Natural killer cell (primary cell): ENCODE data around the gene WDR74. TPM values are rescaled to one million over a fixed set of nuclear protein-coding genes. Genes with fewer than 3 reads are reported as not detected.

Experiments used
- ATAC-seq, 3 donors: fragments of 150-1000 bp in 2 of 3; fragments of 200-7000 bp in 1 of 3; cut with Tn5 transposase; 1 replicate in 1 of 3; 2 replicates in 2 of 3; pipeline ENCODE4 v1.10.0; 2021; ENCODE audit warnings: mild to moderate bottlenecking in 2 of 3, moderate library complexity in 2 of 3
- DNase-seq, 2 donors: peaks; one replicate each; pipeline versions ENCODE4 v3.0.0 to v3.0.0-alpha.2; 2013 to 2021; ENCODE audit warnings: mixed read lengths in 1 of 2
- H3K27ac ChIP-seq: one replicate; pipeline ENCODE4 v1.5.1; 2013; ENCODE audit warnings: mild to moderate bottlenecking, low read length
- H3K27me3 ChIP-seq: one replicate; pipeline ENCODE4 v1.6.1; 2013; ENCODE audit warnings: low read length; ENCODE audit not compliant: control insufficient read depth, insufficient read depth
- H3K36me3 ChIP-seq: one replicate; pipeline ENCODE4 v1.6.1; 2013; ENCODE audit warnings: low read length; ENCODE audit not compliant: control insufficient read depth, insufficient read depth
- H3K4me1 ChIP-seq: one replicate; pipeline ENCODE4 v1.6.1; 2013; ENCODE audit warnings: low read length; ENCODE audit not compliant: control insufficient read depth, insufficient read depth
- H3K4me3 ChIP-seq: one replicate; pipeline ENCODE4 v1.5.1; 2013; ENCODE audit warnings: low read length
- H3K9me3 ChIP-seq: one replicate; pipeline ENCODE4 v1.6.1; 2013; ENCODE audit warnings: low read length; ENCODE audit not compliant: control insufficient read depth, insufficient read depth
- H3K27ac Mint-ChIP-seq, 2 donors: one replicate each; pipeline ENCODE4 v1.8.0; 2022; ENCODE audit warnings: mild to moderate bottlenecking in 2 of 2, mixed read lengths in 2 of 2, moderate library complexity in 1 of 2
- H3K27me3 Mint-ChIP-seq, 2 donors: one replicate each; pipeline ENCODE4 v1.8.0; 2022; ENCODE audit warnings: low read depth in 2 of 2, mixed read lengths in 2 of 2
- H3K36me3 Mint-ChIP-seq: one replicate; pipeline ENCODE4 v1.8.0; 2022; ENCODE audit warnings: mixed read lengths
- H3K4me1 Mint-ChIP-seq, 2 donors: one replicate each; pipeline ENCODE4 v1.8.0; 2022; ENCODE audit warnings: mixed read lengths in 2 of 2
- H3K4me3 Mint-ChIP-seq: one replicate; pipeline ENCODE4 v1.8.0; 2022; ENCODE audit warnings: mild to moderate bottlenecking, moderate library complexity, mixed read lengths
- H3K9me3 Mint-ChIP-seq, 2 donors: one replicate each; pipeline ENCODE4 v1.8.0; 2022; ENCODE audit warnings: mixed read lengths in 2 of 2
- WGBS: methylation state at CpG from one replicate; pipeline ENCODE4 v1.1.7; 2013; ENCODE audit warnings: missing lambda C conversion rate; ENCODE audit not compliant: insufficient coverage; 5-methylcytosine and 5-hydroxymethylcytosine counted together
- intact Hi-C: fragments of 100-400 bp; cut with micrococcal nuclease; formaldehyde crosslinking; loops from one replicate; pipeline ENCODE4 v1.14.2; 2022
- total RNA-seq, 4 donors: library from RNA; stranded (reverse); fragments of 120-200 nt in 1 of 4; gene quantifications; one replicate each; pipeline versions ENCODE4 v1.2.3 to v1.2.4, GENCODE V29; 2013 to 2022
- TF ChIP-seq, protein P1 (sequence below): fragments of 200-600 bp; IDR thresholded peaks from one replicate; pipeline ENCODE4 v1.8.0; 2022; ENCODE audit warnings: antibody characterized with exemption

The WDR74 gene
- total RNA-seq, 3 donors from 2014 or later (not counting 1 experiment from before 2014, with no cell fraction given): 151 to 173 (median 171) TPM

DNA sequence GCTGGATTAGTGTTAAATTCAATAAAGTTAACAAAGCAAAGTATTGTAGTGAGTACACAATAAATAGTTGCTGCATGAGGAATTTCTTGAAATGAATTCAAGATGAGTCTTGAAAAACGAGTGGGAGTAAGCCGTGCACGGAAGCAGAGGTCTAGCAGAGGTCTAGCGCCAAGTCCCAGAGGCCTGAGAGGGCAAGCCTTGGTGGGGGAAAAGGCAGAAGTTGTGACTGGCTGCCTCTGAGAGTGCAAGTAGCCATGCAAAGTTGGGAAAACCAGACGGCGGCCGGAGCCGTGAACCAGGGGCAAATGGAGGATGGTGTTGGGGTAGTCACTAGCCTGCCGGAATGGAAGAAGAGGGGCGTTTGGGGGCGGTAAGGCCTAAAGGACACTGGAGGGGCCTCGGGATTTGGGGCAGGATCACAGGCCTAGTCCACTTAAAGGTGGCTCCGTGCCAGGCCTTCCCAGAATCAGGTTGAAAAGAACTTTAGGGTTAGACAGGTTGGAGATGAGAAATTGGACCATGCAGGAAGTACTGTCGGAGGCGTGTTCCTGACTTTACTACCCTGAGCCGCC, 40.9 kb upstream of the WDR74 start:
- WGBS: under 1% methylated on average over 16 of the region's 16 CpGs
- Histone ChIP-seq H3K4me1 (peaks cover 34% of the 10 kb centered on the region), H3K4me3 (peak overlapping the region; percentile 100), H3K27ac (peak overlapping the region; percentile 90), H3K9me3 (no peaks in the 10 kb centered on the region), H3K36me3 (peaks cover 27% of the 10 kb centered on the region), H3K27me3 (no peaks in the 10 kb centered on the region)
- peaks cover 24% of the 10 kb centered on the region for H3K36me3 Mint-ChIP-seq
- peaks cover 41 to 51% of the 10 kb centered on the region in 2 donors for H3K4me1 Mint-ChIP-seq
- intact Hi-C loops: loop anchor here (2.0 to 5.0 kb wide), 3 partner anchors 18 to 288 kb away; partner anchors contain the start of gene TUT1
- TF ChIP-seq, protein P1, sequence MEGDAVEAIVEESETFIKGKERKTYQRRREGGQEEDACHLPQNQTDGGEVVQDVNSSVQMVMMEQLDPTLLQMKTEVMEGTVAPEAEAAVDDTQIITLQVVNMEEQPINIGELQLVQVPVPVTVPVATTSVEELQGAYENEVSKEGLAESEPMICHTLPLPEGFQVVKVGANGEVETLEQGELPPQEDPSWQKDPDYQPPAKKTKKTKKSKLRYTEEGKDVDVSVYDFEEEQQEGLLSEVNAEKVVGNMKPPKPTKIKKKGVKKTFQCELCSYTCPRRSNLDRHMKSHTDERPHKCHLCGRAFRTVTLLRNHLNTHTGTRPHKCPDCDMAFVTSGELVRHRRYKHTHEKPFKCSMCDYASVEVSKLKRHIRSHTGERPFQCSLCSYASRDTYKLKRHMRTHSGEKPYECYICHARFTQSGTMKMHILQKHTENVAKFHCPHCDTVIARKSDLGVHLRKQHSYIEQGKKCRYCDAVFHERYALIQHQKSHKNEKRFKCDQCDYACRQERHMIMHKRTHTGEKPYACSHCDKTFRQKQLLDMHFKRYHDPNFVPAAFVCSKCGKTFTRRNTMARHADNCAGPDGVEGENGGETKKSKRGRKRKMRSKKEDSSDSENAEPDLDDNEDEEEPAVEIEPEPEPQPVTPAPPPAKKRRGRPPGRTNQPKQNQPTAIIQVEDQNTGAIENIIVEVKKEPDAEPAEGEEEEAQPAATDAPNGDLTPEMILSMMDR: no peak
- peak overlapping the region; percentile 100 for H3K4me3 Mint-ChIP-seq
- H3K27me3 Mint-ChIP-seq: no peaks in the 10 kb centered on the region
- H3K9me3 Mint-ChIP-seq: no peaks in the 10 kb centered on the region
- H3K27ac Mint-ChIP-seq: peak overlapping the region; percentile 99
- DNase-seq: no peak
- no peak for ATAC-seq

DNA sequence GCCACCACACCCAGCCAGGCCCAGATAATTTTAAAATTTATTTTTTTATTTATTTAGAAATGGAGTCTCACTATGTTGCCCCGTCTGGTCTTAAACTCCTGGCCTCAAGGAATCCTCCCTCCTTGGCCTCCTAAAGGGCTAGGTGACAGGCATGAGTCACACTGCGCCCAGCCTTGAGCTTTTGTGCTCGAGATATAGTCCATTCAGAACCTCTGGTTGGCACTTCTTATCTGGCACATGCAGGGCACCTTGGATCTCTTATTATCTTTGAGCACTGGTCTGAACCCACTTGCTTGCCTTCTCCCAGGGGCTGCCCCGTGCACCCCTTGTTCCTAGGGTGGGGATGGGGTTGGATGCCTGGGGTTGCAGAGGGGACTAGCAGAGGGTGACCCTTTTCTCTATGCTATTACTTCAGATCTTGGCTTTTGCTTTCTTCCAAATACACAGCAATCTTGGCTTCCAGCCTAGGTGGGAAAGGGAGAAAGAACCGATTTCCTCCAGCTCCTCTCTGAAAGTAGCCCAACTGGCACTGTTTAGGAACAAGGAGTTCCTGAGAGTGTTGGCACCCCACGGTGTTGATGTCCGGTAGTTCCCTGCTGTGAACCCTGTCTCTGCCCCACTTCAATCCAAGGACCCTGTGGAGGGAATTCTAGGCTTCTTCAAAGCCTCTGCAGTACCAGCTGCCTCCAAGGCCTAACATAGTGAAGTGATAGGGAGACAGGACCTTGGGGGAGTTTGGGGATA, 40.0 kb upstream of the WDR74 start:
- Mint-ChIP-seq H3K27ac (peak overlapping the region; percentile 99), H3K27me3 (no peaks in the 10 kb centered on the region), H3K4me1 (peaks cover 41 to 47% of the 10 kb centered on the region in 2 donors), H3K36me3 (peaks cover 20% of the 10 kb centered on the region), H3K9me3 (no peaks in the 10 kb centered on the region), H3K4me3 (peak overlapping the region; percentile 100)
- Histone ChIP-seq H3K4me3 (no peak overlapping the region), H3K4me1 (peaks cover 32% of the 10 kb centered on the region), H3K27me3 (no peaks in the 10 kb centered on the region), H3K9me3 (no peaks in the 10 kb centered on the region), H3K27ac (peak overlapping the region; percentile 90), H3K36me3 (peaks cover 20% of the 10 kb centered on the region)
- intact Hi-C loops: no loop called here
- ATAC-seq (no peak), DNase-seq (no peak)
- 88% methylated on average over 7 of the region's 7 CpGs for WGBS
- TF ChIP-seq, protein P1: no peak

DNA sequence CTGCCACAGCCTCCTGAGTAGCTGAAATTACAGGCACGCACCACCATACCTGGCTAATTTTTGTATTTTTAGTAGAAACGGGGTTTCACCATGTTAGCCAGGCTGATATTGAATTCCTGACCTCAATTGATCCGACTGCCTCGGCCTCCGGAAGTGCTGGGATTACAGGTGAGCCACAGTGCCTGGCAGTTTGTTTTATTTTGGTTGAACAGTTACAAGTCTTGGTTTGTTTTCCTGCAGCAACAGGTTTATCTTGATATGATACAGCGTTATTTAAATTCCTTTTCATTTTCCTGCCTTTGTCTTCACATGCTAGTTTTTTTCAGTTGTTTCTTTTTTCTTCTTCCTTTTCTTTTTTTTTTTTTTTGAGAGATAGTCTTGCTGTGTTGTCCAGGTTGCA, 37.3 kb upstream of the WDR74 start:
- no peaks in the 10 kb centered on the region for H3K9me3 Mint-ChIP-seq
- intact Hi-C loops: no loop called here
- no peak for ATAC-seq
- H3K4me3 Mint-ChIP-seq: no peak overlapping the region
- H3K4me1 Mint-ChIP-seq: peaks cover 16 to 20% of the 10 kb centered on the region in 2 donors
- peaks cover 12% of the 10 kb centered on the region for H3K4me1 ChIP-seq
- no peaks in the 10 kb centered on the region for H3K9me3 ChIP-seq
- H3K36me3 ChIP-seq: no peaks in the 10 kb centered on the region
- H3K27me3 Mint-ChIP-seq: no peaks in the 10 kb centered on the region
- H3K27ac ChIP-seq: no peak overlapping the region
- no peaks in the 10 kb centered on the region for H3K36me3 Mint-ChIP-seq
- H3K27me3 ChIP-seq: no peaks in the 10 kb centered on the region
- no peak overlapping the region for H3K27ac Mint-ChIP-seq
- no peak overlapping the region for H3K4me3 ChIP-seq
- TF ChIP-seq, protein P1: no peak
- WGBS: 96% methylated on average over 5 of the region's 6 CpGs
- no peak for DNase-seq
